OCI-LY7 (cell line): Measurements from ENCODE around the gene UBE2G2. TPM values are rescaled to one million over a fixed set of nuclear protein-coding genes. Genes with fewer than 3 reads are reported as not detected.

Experiments used
- BruUV-seq: library from RNA; stranded (reverse); fragments of 400-500 nt; replicated peaks from 2 replicates; lab custom pipeline; 2021; lab: Mats Ljungman, UMichigan
- CTCF ChIA-PET: fragments of 300-600 bp; sonication (Branson Sonifier 250); formaldehyde crosslinking; loops from one replicate; lab custom pipeline; 2022; ENCODE audit warnings: antibody characterized with exemption; ENCODE audit not compliant: unreplicated experiment; lab: Charles Lee
- POLR2A ChIA-PET: fragments of 300-600 bp; sonication (Branson Sonifier 250); formaldehyde crosslinking; loops from one replicate; lab custom pipeline; 2022; ENCODE audit warnings: antibody characterized with exemption; lab: Charles Lee
- DNase-seq: peaks from one replicate; pipeline ENCODE4 v3.0.0-alpha.2; 2015; ENCODE audit warnings: low spot score
- H2AFZ ChIP-seq: fragments of 200-600 bp; sonication (generic), shearing (Covaris generic); 2 replicates; pipeline ENCODE4 v1.6.1; 2014; ENCODE audit warnings: mild to moderate bottlenecking, antibody characterized with exemption, low read length, moderate library complexity
- H3K27ac ChIP-seq: fragments of 200-600 bp; sonication (generic); 2 replicates; pipeline ENCODE4 v1.5.1; 2014; ENCODE audit warnings: mixed run types, low read depth, mild to moderate bottlenecking, moderate library complexity, low read length, inconsistent platforms; ENCODE audit not compliant: poor library complexity, severe bottlenecking
- H3K36me3 ChIP-seq: fragments of 200-600 bp; sonication (generic); 2 replicates; pipeline ENCODE4 v1.6.1; 2014; ENCODE audit warnings: mild to moderate bottlenecking, antibody characterized with exemption, low read length, moderate library complexity, mixed read lengths; ENCODE audit not compliant: insufficient read depth
- H3K4me1 ChIP-seq: fragments of 200-600 bp; sonication (generic); 2 replicates; pipeline ENCODE4 v1.5.1; 2014; ENCODE audit warnings: mild to moderate bottlenecking, low read length; ENCODE audit not compliant: insufficient read depth, poor library complexity, severe bottlenecking
- H3K4me2 ChIP-seq: fragments of 200-600 bp; sonication (generic); 2 replicates; pipeline ENCODE4 v1.6.1; 2014; ENCODE audit warnings: mild to moderate bottlenecking, low read length
- H3K4me3 ChIP-seq: fragments of 200-600 bp; sonication (generic); 2 replicates; pipeline ENCODE4 v1.5.1; 2014; ENCODE audit warnings: mild to moderate bottlenecking, low read depth, low read length; ENCODE audit not compliant: poor library complexity, severe bottlenecking
- H3K79me2 ChIP-seq: fragments of 200-600 bp; sonication (generic); 2 replicates; pipeline ENCODE4 v1.6.1; 2016; ENCODE audit warnings: low read depth, mild to moderate bottlenecking, low read length, moderate library complexity, mixed read lengths; ENCODE audit not compliant: insufficient read depth
- H3K9me2 ChIP-seq: fragments of 200-600 bp; sonication (generic); 2 replicates; pipeline ENCODE4 v1.6.1; 2016; ENCODE audit warnings: mild to moderate bottlenecking, low read length, mixed read lengths; ENCODE audit not compliant: insufficient read depth
- H3K9me3 ChIP-seq: fragments of 200-600 bp; sonication (generic); 2 replicates; pipeline ENCODE4 v1.6.1; 2014; ENCODE audit warnings: mild to moderate bottlenecking, mixed run types, low read length, mixed read lengths
- H4K20me1 ChIP-seq: fragments of 200-600 bp; sonication (generic); 2 replicates; pipeline ENCODE4 v1.6.1; 2014; ENCODE audit warnings: mild to moderate bottlenecking, antibody characterized with exemption, low read length, moderate library complexity, mixed read lengths; ENCODE audit not compliant: insufficient read depth
- CTCF ChIP-seq: fragments of 200-600 bp; sonication (generic); conservative IDR thresholded peaks from 2 replicates; pipeline ENCODE4 v1.5.1; 2014; ENCODE audit warnings: mild to moderate bottlenecking, antibody characterized with exemption, low read length, moderate library complexity, mixed read lengths
- EZH2phosphoT487 ChIP-seq: fragments of 200-600 bp; sonication (generic); IDR thresholded peaks from 2 replicates; pipeline ENCODE4 v1.6.1; 2018; ENCODE audit warnings: low read depth, borderline replicate concordance, mild to moderate bottlenecking, mixed run types, antibody characterized with exemption, low read length, moderate library complexity, mixed read lengths
- intact Hi-C: fragments of 100-400 bp; cut with micrococcal nuclease; formaldehyde crosslinking; loops from one replicate; pipeline ENCODE4 v1.10.0; 2022; ENCODE audit not compliant: unreplicated experiment
- total RNA-seq, 2 experiments: library from RNA; depleted of rRNA in 1 of 2; stranded (reverse); fragments of >200 nt in 1 of 2; shearing (Covaris generic) in 1 of 2; gene quantifications; 2 replicates each; pipeline ENCODE4 v1.2.3, GENCODE V29; 2014 to 2022

UBE2G2 gene
- total RNA-seq, 2 experiments from 2014 or later: 104 to 141 TPM

- POLR2A ChIA-PET: no interaction called here
- no peak overlapping the region for H3K4me3 ChIP-seq
- no peaks in the 10 kb centered on the region for H3K79me2 ChIP-seq
- BruUV-seq: no TSS peak
- DNase-seq: no peak
- no peak overlapping the region for H2AFZ ChIP-seq
- H3K4me2 ChIP-seq: no peak overlapping the region
- no peaks in the 10 kb centered on the region for H3K9me3 ChIP-seq
- peaks cover 14% of the 10 kb centered on the region for H3K36me3 ChIP-seq
- CTCF ChIA-PET: no interaction called here
- H3K4me1 ChIP-seq: no peaks in the 10 kb centered on the region
- no peaks in the 10 kb centered on the region for H3K9me2 ChIP-seq
- H4K20me1 ChIP-seq: no peaks in the 10 kb centered on the region
- intact Hi-C loops: no loop called here
- no peak overlapping the region for H3K27ac ChIP-seq
- TF ChIP-seq EZH2phosphoT487 (no peak), CTCF (no peak)
Observed at GRCh38 chr21:44847261-44848056, 45.8 kb upstream of the UBE2G2 start.

- no peaks in the 10 kb centered on the region for H3K9me3 ChIP-seq
- no TSS peak for BruUV-seq
Observed at GRCh38 chr21:44846485-44847260, 45.1 kb upstream of the UBE2G2 start.

More at GRCh38 chr21:44846485-44847260, 45.1 kb upstream of the UBE2G2 start:
- Histone ChIP-seq H2AFZ (no peak overlapping the region), H3K79me2 (no peaks in the 10 kb centered on the region), H3K4me2 (no peak overlapping the region), H3K27ac (no peak overlapping the region), H3K36me3 (peaks cover 14% of the 10 kb centered on the region), H3K9me2 (no peaks in the 10 kb centered on the region), H3K4me1 (no peaks in the 10 kb centered on the region), H4K20me1 (no peaks in the 10 kb centered on the region), H3K4me3 (no peak overlapping the region)
- no peak for DNase-seq
- intact Hi-C loops: no loop called here
- TF ChIP-seq EZH2phosphoT487 (no peak), CTCF (no peak)
- ChIA-PET CTCF (no interaction called here), POLR2A (no interaction called here)
